ENCODE measurements around the gene EIF4E. TPM values are rescaled to one million over a fixed set of nuclear protein-coding genes. Genes with fewer than 3 reads are reported as not detected.
A peak's percentile ranks its signal among the peaks of the same experiment; 100 is the strongest.

EIF4E gene
- total RNA-seq: 100 to 1,000 TPM in 1 of 2 donors, 10 to 100 TPM in 1; 91.8 to 131 TPM

- peaks cover 9 to 10% of the 10 kb centered on the region in 2 donors for H3K36me3 Mint-ChIP-seq
- ATAC-seq (peak; percentile 68 to 76), DNase-seq (ENCODE audit: low spot score in 2 of 2) (peak; percentile 87 to 97)
- H3K9me3 Mint-ChIP-seq: no peaks in the 10 kb centered on the region
- peak within 1 kb of the TSS; percentile 99 for H3K27ac Mint-ChIP-seq
Measured at GRCh38 chr4:98928505-98929340, at the start of gene EIF4E. Gene EIF4E, minus strand, starts transcription at chr4:98929133. Its CDS starts 21 bp downstream, at chr4:98929112.

GRCh38 chr4:98977557-98977956, 48.6 kb upstream of the EIF4E start:
- H3K9me3 Mint-ChIP-seq: no peaks in the 10 kb centered on the region
- H3K36me3 Mint-ChIP-seq: no peaks in the 10 kb centered on the region
- no peak overlapping the region for H3K27ac Mint-ChIP-seq
- no peak for ATAC-seq
- no peak for DNase-seq (ENCODE audit: low spot score in 2 of 2)

- DNase-seq (ENCODE audit: low spot score in 2 of 2) (no peak), ATAC-seq (no peak)
- H3K27ac Mint-ChIP-seq: no peak overlapping the region
- no peaks in the 10 kb centered on the region for H3K9me3 Mint-ChIP-seq
- H3K36me3 Mint-ChIP-seq: no peaks in the 10 kb centered on the region
Measured at GRCh38 chr4:98976716-98977115, 47.8 kb upstream of the EIF4E start.

GRCh38 chr4:98969878-98970785, 41.2 kb upstream of the EIF4E start:
- no peak overlapping the region for H3K27ac Mint-ChIP-seq
- no peaks in the 10 kb centered on the region for H3K9me3 Mint-ChIP-seq

GRCh38 chr4:98967786-98968329, 38.9 kb upstream of the EIF4E start:
- no peaks in the 10 kb centered on the region for H3K9me3 Mint-ChIP-seq
- no peak overlapping the region for H3K27ac Mint-ChIP-seq
- ATAC-seq (no peak), DNase-seq (ENCODE audit: low spot score in 2 of 2) (no peak)
- peaks cover 0 to 4% of the 10 kb centered on the region in 2 donors for H3K36me3 Mint-ChIP-seq

More at GRCh38 chr4:98969878-98970785, 41.2 kb upstream of the EIF4E start:
- H3K36me3 Mint-ChIP-seq: peaks cover 0 to under 1% of the 10 kb centered on the region in 2 donors
- DNase-seq (ENCODE audit: low spot score in 2 of 2): no peak
- no peak for ATAC-seq

GRCh38 chr4:98966926-98967325, 38.0 kb upstream of the EIF4E start:
- no peak for ATAC-seq
- peaks cover 0 to 4% of the 10 kb centered on the region in 2 donors for H3K36me3 Mint-ChIP-seq

GRCh38 chr4:98963538-98964433, 34.9 kb upstream of the EIF4E start:
- Mint-ChIP-seq H3K9me3 (no peaks in the 10 kb centered on the region), H3K27ac (no peak overlapping the region), H3K36me3 (peaks cover 0 to 4% of the 10 kb centered on the region in 2 donors)
- DNase-seq (ENCODE audit: low spot score in 2 of 2) (no peak), ATAC-seq (peak in 1 of 2 donors; percentile 7)

More at GRCh38 chr4:98966926-98967325, 38.0 kb upstream of the EIF4E start:
- H3K9me3 Mint-ChIP-seq: no peaks in the 10 kb centered on the region
- H3K27ac Mint-ChIP-seq: no peak overlapping the region
- DNase-seq (ENCODE audit: low spot score in 2 of 2): no peak

- no peak for DNase-seq (ENCODE audit: low spot score in 2 of 2)
- peaks cover 0 to 4% of the 10 kb centered on the region in 2 donors for H3K36me3 Mint-ChIP-seq
- H3K9me3 Mint-ChIP-seq: no peaks in the 10 kb centered on the region
- no peak for ATAC-seq
- H3K27ac Mint-ChIP-seq: no peak overlapping the region
Measured at GRCh38 chr4:98961770-98962169, 32.8 kb upstream of the EIF4E start.

GRCh38 chr4:98959411-98959810, 30.5 kb upstream of the EIF4E start:
- no peak for DNase-seq (ENCODE audit: low spot score in 2 of 2)
- H3K9me3 Mint-ChIP-seq: no peaks in the 10 kb centered on the region
- H3K36me3 Mint-ChIP-seq: no peaks in the 10 kb centered on the region
- H3K27ac Mint-ChIP-seq: no peak overlapping the region
- no peak for ATAC-seq

- Mint-ChIP-seq H3K9me3 (no peaks in the 10 kb centered on the region), H3K36me3 (no peaks in the 10 kb centered on the region), H3K27ac (no peak overlapping the region)
- ATAC-seq (no peak), DNase-seq (ENCODE audit: low spot score in 2 of 2) (no peak)
Measured at GRCh38 chr4:98958065-98958464, 29.1 kb upstream of the EIF4E start.

GRCh38 chr4:98955229-98955628, 26.3 kb upstream of the EIF4E start:
- H3K36me3 Mint-ChIP-seq: no peaks in the 10 kb centered on the region
- no peak for ATAC-seq
- no peak overlapping the region for H3K27ac Mint-ChIP-seq
- DNase-seq (ENCODE audit: low spot score in 2 of 2): no peak
- no peaks in the 10 kb centered on the region for H3K9me3 Mint-ChIP-seq

GRCh38 chr4:98951710-98952109, 22.8 kb upstream of the EIF4E start:
- H3K36me3 Mint-ChIP-seq: no peaks in the 10 kb centered on the region
- ATAC-seq: no peak
- no peaks in the 10 kb centered on the region for H3K9me3 Mint-ChIP-seq
- DNase-seq (ENCODE audit: low spot score in 2 of 2): no peak
- H3K27ac Mint-ChIP-seq: no peak overlapping the region

GRCh38 chr4:98950925-98951324, 22.0 kb upstream of the EIF4E start:
- ATAC-seq (peak in 1 of 2 donors; percentile 31), DNase-seq (ENCODE audit: low spot score in 2 of 2) (no peak)
- H3K36me3 Mint-ChIP-seq: no peaks in the 10 kb centered on the region
- no peaks in the 10 kb centered on the region for H3K9me3 Mint-ChIP-seq
- H3K27ac Mint-ChIP-seq: no peak overlapping the region

GRCh38 chr4:98946359-98946758, 17.4 kb upstream of the EIF4E start:
- DNase-seq (ENCODE audit: low spot score in 2 of 2): no peak
- Mint-ChIP-seq H3K9me3 (no peaks in the 10 kb centered on the region), H3K36me3 (no peaks in the 10 kb centered on the region), H3K27ac (no peak overlapping the region)
- no peak for ATAC-seq

GRCh38 chr4:98945297-98945850, 16.4 kb upstream of the EIF4E start:
- no peak for ATAC-seq
- no peaks in the 10 kb centered on the region for H3K36me3 Mint-ChIP-seq
- no peaks in the 10 kb centered on the region for H3K9me3 Mint-ChIP-seq

GRCh38 chr4:98939892-98940298, 11.0 kb upstream of the EIF4E start:
- Mint-ChIP-seq H3K36me3 (no peaks in the 10 kb centered on the region), H3K27ac (no peak overlapping the region), H3K9me3 (no peaks in the 10 kb centered on the region)
- ATAC-seq (peak in 1 of 2 donors; percentile 33), DNase-seq (ENCODE audit: low spot score in 2 of 2) (no peak)

More at GRCh38 chr4:98945297-98945850, 16.4 kb upstream of the EIF4E start:
- no peak overlapping the region for H3K27ac Mint-ChIP-seq
- DNase-seq (ENCODE audit: low spot score in 2 of 2): no peak

All from activated naive CD4-positive, alpha-beta T cell treated with anti-CD3 and anti-CD28 coated beads, Interleukin-2, amount 50 U/mL, for 72 hours (primary cell).